ENCODE results near the gene COL3A1. TPM values are rescaled to one million over a fixed set of nuclear protein-coding genes. Genes with fewer than 3 reads are reported as not detected.

The COL3A1 gene
- total and polyA plus RNA-seq, 2 experiments from 2014 or later: 0.17 to 0.31 TPM

DNA sequence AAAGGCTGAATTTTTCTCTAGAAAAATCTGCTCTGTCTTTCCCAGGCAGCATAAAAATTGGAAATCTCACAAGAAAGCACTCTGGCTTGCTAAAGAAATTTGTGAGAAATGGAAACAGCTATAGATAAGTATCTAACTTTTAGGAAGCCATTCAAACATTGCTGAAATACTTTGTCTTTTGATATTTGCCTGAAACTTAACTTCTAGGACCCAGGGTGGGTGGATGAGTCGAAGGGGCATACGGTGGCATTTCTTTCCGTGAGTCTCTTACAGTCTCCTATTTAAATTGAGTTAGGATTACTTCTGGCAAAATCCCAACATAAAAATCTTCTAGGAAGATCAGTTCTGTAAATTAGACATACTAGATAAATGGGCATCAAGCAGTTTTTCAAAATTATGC is 532 bp upstream of the COL3A1 start:
- H3K27me3 Mint-ChIP-seq (ENCODE audit: insufficient read depth, low read depth, poor library complexity): no peaks in the 10 kb centered on the region
- H3K4me3 ChIP-seq: no peak overlapping the region
- no peaks in the 10 kb centered on the region for H3K79me2 ChIP-seq (replicated peaks; ENCODE audit: insufficient read depth)
- no peak overlapping the region for H3K4me2 ChIP-seq
- no peak overlapping the region for H3K4me3 Mint-ChIP-seq
- peaks cover 5% of the 10 kb centered on the region; the same call in 2 of the 3 replicates for H3K4me1 Mint-ChIP-seq
- DNase-seq (ENCODE audit: low spot score) (no peak), ATAC-seq (no peak)
- no peaks in the 10 kb centered on the region for H3F3A ChIP-seq (replicated peaks; ENCODE audit: low read depth)
- no peak for TF ChIP-seq JUNB (IDR thresholded peaks at IDR 0.05; ENCODE audit: unreplicated experiment)
- TF ChIP-seq ETS1 (IDR thresholded peaks at IDR 0.05): no peak
- TF ChIP-seq ZNF114 (CRISPR knock-in tag; IDR thresholded peaks at IDR 0.05): no peak
- TF ChIP-seq EZH2phosphoT487 (IDR thresholded peaks at IDR 0.05; ENCODE audit: unreplicated experiment): no peak
- no peak for TF ChIP-seq EZH2 (IDR thresholded peaks at IDR 0.05; ENCODE audit: low read depth, unreplicated experiment)
- TF ChIP-seq STAT1 (IDR thresholded peaks at IDR 0.05; ENCODE audit: unreplicated experiment): no peak
- no peak for TF ChIP-seq CREB1 (CRISPR knock-in tag; IDR thresholded peaks at IDR 0.05; ENCODE audit: low read depth)
- TF ChIP-seq CTCF (conservative IDR thresholded peaks at IDR 0.05; ENCODE audit: low read depth in 2 of 2): no peak
- TF ChIP-seq, protein P1, sequence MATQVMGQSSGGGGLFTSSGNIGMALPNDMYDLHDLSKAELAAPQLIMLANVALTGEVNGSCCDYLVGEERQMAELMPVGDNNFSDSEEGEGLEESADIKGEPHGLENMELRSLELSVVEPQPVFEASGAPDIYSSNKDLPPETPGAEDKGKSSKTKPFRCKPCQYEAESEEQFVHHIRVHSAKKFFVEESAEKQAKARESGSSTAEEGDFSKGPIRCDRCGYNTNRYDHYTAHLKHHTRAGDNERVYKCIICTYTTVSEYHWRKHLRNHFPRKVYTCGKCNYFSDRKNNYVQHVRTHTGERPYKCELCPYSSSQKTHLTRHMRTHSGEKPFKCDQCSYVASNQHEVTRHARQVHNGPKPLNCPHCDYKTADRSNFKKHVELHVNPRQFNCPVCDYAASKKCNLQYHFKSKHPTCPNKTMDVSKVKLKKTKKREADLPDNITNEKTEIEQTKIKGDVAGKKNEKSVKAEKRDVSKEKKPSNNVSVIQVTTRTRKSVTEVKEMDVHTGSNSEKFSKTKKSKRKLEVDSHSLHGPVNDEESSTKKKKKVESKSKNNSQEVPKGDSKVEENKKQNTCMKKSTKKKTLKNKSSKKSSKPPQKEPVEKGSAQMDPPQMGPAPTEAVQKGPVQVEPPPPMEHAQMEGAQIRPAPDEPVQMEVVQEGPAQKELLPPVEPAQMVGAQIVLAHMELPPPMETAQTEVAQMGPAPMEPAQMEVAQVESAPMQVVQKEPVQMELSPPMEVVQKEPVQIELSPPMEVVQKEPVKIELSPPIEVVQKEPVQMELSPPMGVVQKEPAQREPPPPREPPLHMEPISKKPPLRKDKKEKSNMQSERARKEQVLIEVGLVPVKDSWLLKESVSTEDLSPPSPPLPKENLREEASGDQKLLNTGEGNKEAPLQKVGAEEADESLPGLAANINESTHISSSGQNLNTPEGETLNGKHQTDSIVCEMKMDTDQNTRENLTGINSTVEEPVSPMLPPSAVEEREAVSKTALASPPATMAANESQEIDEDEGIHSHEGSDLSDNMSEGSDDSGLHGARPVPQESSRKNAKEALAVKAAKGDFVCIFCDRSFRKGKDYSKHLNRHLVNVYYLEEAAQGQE (IDR thresholded peaks at IDR 0.05; ENCODE audit: unreplicated experiment): no peak
- TF ChIP-seq ZNF331 (CRISPR knock-in tag; IDR thresholded peaks at IDR 0.05; ENCODE audit: low read depth): no peak
- no peak for TF ChIP-seq POLR2AphosphoS5 (IDR thresholded peaks at IDR 0.05; ENCODE audit: low read depth)
- no peak for TF ChIP-seq NANOG (IDR thresholded peaks at IDR 0.05; ENCODE audit: borderline replicate concordance)
- TF ChIP-seq, protein P2, sequence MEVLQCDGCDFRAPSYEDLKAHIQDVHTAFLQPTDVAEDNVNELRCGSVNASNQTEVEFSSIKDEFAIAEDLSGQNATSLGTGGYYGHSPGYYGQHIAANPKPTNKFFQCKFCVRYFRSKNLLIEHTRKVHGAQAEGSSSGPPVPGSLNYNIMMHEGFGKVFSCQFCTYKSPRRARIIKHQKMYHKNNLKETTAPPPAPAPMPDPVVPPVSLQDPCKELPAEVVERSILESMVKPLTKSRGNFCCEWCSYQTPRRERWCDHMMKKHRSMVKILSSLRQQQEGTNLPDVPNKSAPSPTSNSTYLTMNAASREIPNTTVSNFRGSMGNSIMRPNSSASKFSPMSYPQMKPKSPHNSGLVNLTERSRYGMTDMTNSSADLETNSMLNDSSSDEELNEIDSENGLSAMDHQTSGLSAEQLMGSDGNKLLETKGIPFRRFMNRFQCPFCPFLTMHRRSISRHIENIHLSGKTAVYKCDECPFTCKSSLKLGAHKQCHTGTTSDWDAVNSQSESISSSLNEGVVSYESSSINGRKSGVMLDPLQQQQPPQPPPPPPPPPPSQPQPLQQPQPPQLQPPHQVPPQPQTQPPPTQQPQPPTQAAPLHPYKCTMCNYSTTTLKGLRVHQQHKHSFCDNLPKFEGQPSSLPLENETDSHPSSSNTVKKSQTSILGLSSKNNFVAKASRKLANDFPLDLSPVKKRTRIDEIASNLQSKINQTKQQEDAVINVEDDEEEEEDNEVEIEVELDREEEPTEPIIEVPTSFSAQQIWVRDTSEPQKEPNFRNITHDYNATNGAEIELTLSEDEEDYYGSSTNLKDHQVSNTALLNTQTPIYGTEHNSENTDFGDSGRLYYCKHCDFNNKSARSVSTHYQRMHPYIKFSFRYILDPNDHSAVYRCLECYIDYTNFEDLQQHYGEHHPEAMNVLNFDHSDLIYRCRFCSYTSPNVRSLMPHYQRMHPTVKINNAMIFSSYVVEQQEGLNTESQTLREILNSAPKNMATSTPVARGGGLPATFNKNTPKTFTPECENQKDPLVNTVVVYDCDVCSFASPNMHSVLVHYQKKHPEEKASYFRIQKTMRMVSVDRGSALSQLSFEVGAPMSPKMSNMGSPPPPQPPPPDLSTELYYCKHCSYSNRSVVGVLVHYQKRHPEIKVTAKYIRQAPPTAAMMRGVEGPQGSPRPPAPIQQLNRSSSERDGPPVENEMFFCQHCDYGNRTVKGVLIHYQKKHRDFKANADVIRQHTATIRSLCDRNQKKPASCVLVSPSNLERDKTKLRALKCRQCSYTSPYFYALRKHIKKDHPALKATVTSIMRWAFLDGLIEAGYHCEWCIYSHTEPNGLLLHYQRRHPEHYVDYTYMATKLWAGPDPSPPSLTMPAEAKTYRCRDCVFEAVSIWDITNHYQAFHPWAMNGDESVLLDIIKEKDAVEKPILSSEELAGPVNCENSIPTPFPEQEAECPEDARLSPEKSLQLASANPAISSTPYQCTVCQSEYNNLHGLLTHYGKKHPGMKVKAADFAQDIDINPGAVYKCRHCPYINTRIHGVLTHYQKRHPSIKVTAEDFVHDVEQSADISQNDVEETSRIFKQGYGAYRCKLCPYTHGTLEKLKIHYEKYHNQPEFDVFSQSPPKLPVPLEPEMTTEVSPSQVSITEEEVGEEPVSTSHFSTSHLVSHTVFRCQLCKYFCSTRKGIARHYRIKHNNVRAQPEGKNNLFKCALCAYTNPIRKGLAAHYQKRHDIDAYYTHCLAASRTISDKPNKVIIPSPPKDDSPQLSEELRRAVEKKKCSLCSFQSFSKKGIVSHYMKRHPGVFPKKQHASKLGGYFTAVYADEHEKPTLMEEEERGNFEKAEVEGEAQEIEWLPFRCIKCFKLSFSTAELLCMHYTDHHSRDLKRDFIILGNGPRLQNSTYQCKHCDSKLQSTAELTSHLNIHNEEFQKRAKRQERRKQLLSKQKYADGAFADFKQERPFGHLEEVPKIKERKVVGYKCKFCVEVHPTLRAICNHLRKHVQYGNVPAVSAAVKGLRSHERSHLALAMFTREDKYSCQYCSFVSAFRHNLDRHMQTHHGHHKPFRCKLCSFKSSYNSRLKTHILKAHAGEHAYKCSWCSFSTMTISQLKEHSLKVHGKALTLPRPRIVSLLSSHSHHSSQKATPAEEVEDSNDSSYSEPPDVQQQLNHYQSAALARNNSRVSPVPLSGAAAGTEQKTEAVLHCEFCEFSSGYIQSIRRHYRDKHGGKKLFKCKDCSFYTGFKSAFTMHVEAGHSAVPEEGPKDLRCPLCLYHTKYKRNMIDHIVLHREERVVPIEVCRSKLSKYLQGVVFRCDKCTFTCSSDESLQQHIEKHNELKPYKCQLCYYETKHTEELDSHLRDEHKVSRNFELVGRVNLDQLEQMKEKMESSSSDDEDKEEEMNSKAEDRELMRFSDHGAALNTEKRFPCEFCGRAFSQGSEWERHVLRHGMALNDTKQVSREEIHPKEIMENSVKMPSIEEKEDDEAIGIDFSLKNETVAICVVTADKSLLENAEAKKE (CRISPR knock-in tag; IDR thresholded peaks at IDR 0.05): no peak
- H3K9me2 ChIP-seq (ENCODE audit: insufficient read depth): no peaks in the 10 kb centered on the region
- no peaks in the 10 kb centered on the region for H3K36me3 ChIP-seq (ENCODE audit: insufficient read depth)
- no peaks in the 10 kb centered on the region for H4K20me1 ChIP-seq (replicated peaks; ENCODE audit: insufficient read depth)
- H3K4me1 ChIP-seq (ENCODE audit: insufficient read depth): no peaks in the 10 kb centered on the region
- H3K27ac Mint-ChIP-seq: no peak overlapping the region
- no peak overlapping the region for H2AFZ ChIP-seq
- no peaks in the 10 kb centered on the region for H3K27me3 ChIP-seq (ENCODE audit: insufficient read depth)
- H3K36me3 Mint-ChIP-seq (ENCODE audit: low read depth): no peaks in the 10 kb centered on the region
- no peak overlapping the region for H3K27ac ChIP-seq (ENCODE audit: low read depth)
- H3K9me3 Mint-ChIP-seq: no peaks in the 10 kb centered on the region
